ENCODE data around the gene SLC1A2.

SLC1A2 gene

GRCh38 chr11:35274909-35275785, 144.2 kb downstream of the SLC1A2 start:
- no peak for DNase-seq (ENCODE audit: low read depth, low spot score)

- no peak for DNase-seq (ENCODE audit: low read depth, low spot score)
Measured at GRCh38 chr11:35272391-35272902, 146.9 kb downstream of the SLC1A2 start.

- no peak for DNase-seq (ENCODE audit: low read depth, low spot score)
Measured at GRCh38 chr11:35271031-35271430, 148.3 kb downstream of the SLC1A2 start.

- no peak for DNase-seq (ENCODE audit: low read depth, low spot score)
Measured at GRCh38 chr11:35270342-35270741, 149.0 kb downstream of the SLC1A2 start.

- DNase-seq (ENCODE audit: low read depth, low spot score) = no peak
Measured at GRCh38 chr11:35267504-35267903, 151.9 kb downstream of the SLC1A2 start.

- DNase-seq (ENCODE audit: low read depth, low spot score) = no peak
Measured at GRCh38 chr11:35265755-35266454, 153.5 kb downstream of the SLC1A2 start.

GRCh38 chr11:35262735-35263134, 156.6 kb downstream of the SLC1A2 start:
- DNase-seq (ENCODE audit: low read depth, low spot score) = no peak

GRCh38 chr11:35262056-35262455, 157.3 kb downstream of the SLC1A2 start:
- no peak for DNase-seq (ENCODE audit: low read depth, low spot score)

- DNase-seq (ENCODE audit: low read depth, low spot score) = no peak
Measured at GRCh38 chr11:35261197-35261596, 158.2 kb downstream of the SLC1A2 start.

GRCh38 chr11:35260342-35260985, 158.9 kb downstream of the SLC1A2 start:
- DNase-seq (ENCODE audit: low read depth, low spot score) = no peak

- DNase-seq (ENCODE audit: low read depth, low spot score) = no peak
Measured at GRCh38 chr11:35259529-35259928, 159.8 kb downstream of the SLC1A2 start.

GRCh38 chr11:35257281-35257680, 162.1 kb downstream of the SLC1A2 start:
- DNase-seq (ENCODE audit: low read depth, low spot score) = no peak

- no peak for DNase-seq (ENCODE audit: low read depth, low spot score)
Measured at GRCh38 chr11:35256296-35256695, 163.1 kb downstream of the SLC1A2 start.

- DNase-seq (ENCODE audit: low read depth, low spot score) = no peak
Measured at GRCh38 chr11:35255514-35255913, 163.8 kb downstream of the SLC1A2 start.

GRCh38 chr11:35253237-35253636, 166.1 kb downstream of the SLC1A2 start:
- DNase-seq (ENCODE audit: low read depth, low spot score) = no peak

GRCh38 chr11:35250621-35251020, 168.7 kb downstream of the SLC1A2 start:
- no peak for DNase-seq (ENCODE audit: low read depth, low spot score)

GRCh38 chr11:35250192-35250591, 169.2 kb downstream of the SLC1A2 start:
- no peak for DNase-seq (ENCODE audit: low read depth, low spot score)

GRCh38 chr11:35248558-35249323, 170.6 kb downstream of the SLC1A2 start:
- DNase-seq (ENCODE audit: low read depth, low spot score) = no peak

GRCh38 chr11:35247863-35248262, 171.5 kb downstream of the SLC1A2 start:
- no peak for DNase-seq (ENCODE audit: low read depth, low spot score)

- no peak for DNase-seq (ENCODE audit: low read depth, low spot score)
Measured at GRCh38 chr11:35247428-35247827, 171.9 kb downstream of the SLC1A2 start.

GRCh38 chr11:35246745-35247144, 172.6 kb downstream of the SLC1A2 start:
- DNase-seq (ENCODE audit: low read depth, low spot score) = no peak
